Heart left ventricle (tissue), 16 donors: ENCODE data around the gene MYG1. TPM values are rescaled to one million over a fixed set of nuclear protein-coding genes. Genes with fewer than 3 reads are reported as not detected.
A peak's percentile ranks its signal among the peaks of the same experiment; 100 is the strongest.

Source experiments
- ATAC-seq, 4 donors: fragments of 200-7000 bp; cut with Tn5 transposase; one replicate each; pipeline ENCODE4 v1.9.1; 2020 to 2022; ENCODE audit warnings: moderate library complexity in 4 of 4, mild to moderate bottlenecking in 3 of 4, moderate number of reproducible peaks in 1 of 4
- DNase-seq, 5 donors: peaks; one replicate each; pipeline ENCODE4 v3.0.0-alpha.2; 2020
- H3K27ac ChIP-seq, 12 donors: fragments of 200-600 bp; sonication (generic) in 4 of 12; one replicate each; pipeline versions ENCODE4 v1.5.0 to v1.8.0; 2016 to 2022; ENCODE audit warnings: mild to moderate bottlenecking in 2 of 12
- H3K27me3 ChIP-seq, 9 donors: fragments of 200-600 bp; sonication (generic) in 2 of 9; one replicate each; pipeline versions ENCODE4 v1.5.1 to v1.8.0; 2016 to 2022; ENCODE audit warnings: mild to moderate bottlenecking in 3 of 9
- H3K36me3 ChIP-seq, 9 donors: fragments of 200-600 bp; sonication (generic) in 2 of 9; one replicate each; pipeline versions ENCODE4 v1.5.0 to v1.8.0; 2018 to 2022; ENCODE audit warnings: mild to moderate bottlenecking in 2 of 9
- H3K4me1 ChIP-seq, 12 donors: fragments of 200-600 bp; sonication (generic) in 4 of 12; one replicate each; pipeline versions ENCODE4 v1.5.0 to v1.8.0; 2016 to 2022; ENCODE audit warnings: mild to moderate bottlenecking in 3 of 12
- H3K4me3 ChIP-seq, 12 donors: fragments of 200-600 bp; sonication (generic) in 4 of 12; one replicate each; pipeline versions ENCODE4 v1.5.0 to v1.8.0; 2017 to 2022; ENCODE audit warnings: mild to moderate bottlenecking in 9 of 12, moderate library complexity in 4 of 12
- H3K9me3 ChIP-seq, 12 donors: fragments of 200-600 bp; sonication (generic) in 4 of 12; one replicate each; pipeline versions ENCODE4 v1.5.0 to v1.8.0; 2016 to 2022; ENCODE audit warnings: mild to moderate bottlenecking in 1 of 12
- CTCF ChIP-seq, 12 donors: fragments of 200-600 bp; sonication (generic) in 4 of 12; IDR thresholded peaks; one replicate each; pipeline versions ENCODE4 v1.5.0 to v1.8.0; 2018 to 2022; ENCODE audit warnings: antibody characterized with exemption in 12 of 12, mild to moderate bottlenecking in 5 of 12
- POLR2A ChIP-seq, 2 donors: fragments of 450-650 bp; IDR thresholded peaks; one replicate each; pipeline ENCODE4 v1.6.1; 2017; ENCODE audit warnings: antibody characterized with exemption in 2 of 2, mild to moderate bottlenecking in 2 of 2, moderate library complexity in 2 of 2
- WGBS, 4 donors: extraction: QIAGEN DNeasy Blood & Tissue Kit in 2 of 4; methylation state at CpG; one replicate each; pipeline versions ENCODE4 v1.1.5 to v1.1.7; 2013 to 2018; 5-methylcytosine and 5-hydroxymethylcytosine counted together
- intact Hi-C, 10 donors: fragments of 100-400 bp; cut with DNase I; formaldehyde crosslinking; loops; one replicate each; pipeline versions ENCODE4 v1.11.1 to v1.14.2; 2022
- polyA plus RNA-seq, 2 donors: library from polyadenylated mRNA; stranded (reverse); fragments of 200-250 nt; gene quantifications; one replicate each; pipeline ENCODE4 v1.2.3, GENCODE V29; 2013
- total RNA-seq, 9 donors: library from RNA; depleted of rRNA in 2 of 9; stranded (reverse); fragments of >200 nt in 2 of 9; fragmentation: NEBNext Ultra II Directional in 3 of 9; extraction: Animal tissue kit (Norgen Biotek cat#: 25700) in 3 of 9; gene quantifications; one replicate each; pipeline versions ENCODE4 v1.1.0 to v1.2.4, GENCODE V29; 2016 to 2023
- donor health status: ischemic (EF 13 %, LVEDD 7.1; RV severe dilation, severe dysfunction).
- donor health status: healthy with polysubstance abuse.
- donor health status: DM: no; HTN: yes; CAD: no.
- donor health status: DM: no; HTN: no; CAD: no.
- donor health status: ischemic (EF 25% LVEDD 6.9; RV normal size, moderate dysfunction).
- donor health status: ischemic (EF 25% LVEDD 5.7; RV mildly dilated, moderate dysfunction).
- donor health status: healthy.
- donor health status: DM: yes; HTN: yes; CAD: no.
- donor health status: ischemic (EF 35%, LVEDD 5.7; RV mildly dilated, moderate dysfunction).
- donor health status: nonischemic (EF 11% LVEDD 7.7; RV severe dilation, severe dysfunction).
- donor health status: DM: yes; HTN: yes; CAD: no.
- donor health status: PGD.
- donor health status: ischemic (EF 29% LVEDD 5.4; RV normal size, mild dysfunction).
- donor health status: nonischemic (EF 23%, LVEDD 6.1; RV moderate dilation, normal function).

MYG1 gene
- total and polyA plus RNA-seq, 11 donors: 32.1 to 58.6 (median 35.1) TPM

- peaks cover 0 to 23% (median 12%) of the 10 kb centered on the region in 12 donors for H3K4me1 ChIP-seq
- H3K36me3 ChIP-seq: no peaks in the 10 kb centered on the region
- no peak for DNase-seq
- no peak for TF ChIP-seq CTCF (IDR thresholded peaks at IDR 0.05)
- H3K27me3 ChIP-seq: peaks cover 0 to 3% (median 0%) of the 10 kb centered on the region in 9 donors
- WGBS, 4 donors: 3 to 20% (median 4%) methylated on average over 6 to 19 of the region's 19 CpGs
- intact Hi-C loops: loop anchor here in 2 of 10 donors (2.0 kb wide), 2 partner anchors 18 to 20 kb away; no protein-coding TSS in a partner anchor
- peak overlapping the region in 11 of 12 donors; percentile 62 to 92 (median 87) for H3K27ac ChIP-seq
- no peak for ATAC-seq
- H3K9me3 ChIP-seq: no peaks in the 10 kb centered on the region
- H3K4me3 ChIP-seq: peak overlapping the region in 11 of 12 donors; percentile 40 to 88 (median 76)
Measured at GRCh38 chr12:53344487-53344823, 45.0 kb downstream of the MYG1 start.

GRCh38 chr12:53344824-53345485 is 45.5 kb downstream of the MYG1 start:
- WGBS, 4 donors: 0 to 1% (median 0%) methylated on average over 15 to 50 of the region's 50 CpGs
- TF ChIP-seq POLR2A (IDR thresholded peaks at IDR 0.05): peak in 1 of 2 donors; percentile 55
- TF ChIP-seq CTCF (IDR thresholded peaks at IDR 0.05): peak; percentile 55 to 88 (median 78)
- DNase-seq (peak; percentile 78 to 88 (median 84)), ATAC-seq (peak; percentile 90 to 94 (median 94))
- Histone ChIP-seq H3K36me3 (no peaks in the 10 kb centered on the region), H3K4me1 (peaks cover 0 to 23% (median 12%) of the 10 kb centered on the region in 12 donors), H3K9me3 (no peaks in the 10 kb centered on the region), H3K27ac (peak overlapping the region; percentile 62 to 92 (median 86)), H3K4me3 (peak overlapping the region; percentile 40 to 88 (median 76)), H3K27me3 (peaks cover 0 to under 1% (median 0%) of the 10 kb centered on the region in 9 donors)
- intact Hi-C loops: loop anchor here in 7 of 10 donors (1.0 to 2.0 kb wide), 5 partner anchors 18 to 21 kb away; no protein-coding TSS in a partner anchor

- Histone ChIP-seq H3K9me3 (no peaks in the 10 kb centered on the region), H3K4me3 (peak overlapping the region in 10 of 12 donors; percentile 54 to 88 (median 76)), H3K27me3 (no peaks in the 10 kb centered on the region), H3K4me1 (peaks cover 0 to 23% (median 12%) of the 10 kb centered on the region in 12 donors), H3K36me3 (no peaks in the 10 kb centered on the region), H3K27ac (peak overlapping the region; percentile 62 to 92 (median 86))
- ATAC-seq (peak; percentile 49 to 78 (median 64)), DNase-seq (peak; percentile 75 to 84 (median 81))
- WGBS, 4 donors: 18 to 39% (median 27%) methylated on average over 10 of the region's 10 CpGs
- intact Hi-C loops: loop anchor here in 7 of 10 donors (1.0 to 2.0 kb wide), 5 partner anchors 19 to 21 kb away; no protein-coding TSS in a partner anchor
- TF ChIP-seq POLR2A (IDR thresholded peaks at IDR 0.05): no peak
- TF ChIP-seq CTCF (IDR thresholded peaks at IDR 0.05): peak in 2 of 12 donors; percentile 7 to 26
Measured at GRCh38 chr12:53345486-53346188, 46.1 kb downstream of the MYG1 start.

GRCh38 chr12:53346491-53346890 is 47.0 kb downstream of the MYG1 start:
- Histone ChIP-seq H3K36me3 (no peaks in the 10 kb centered on the region), H3K27me3 (no peaks in the 10 kb centered on the region), H3K27ac (peak overlapping the region in 8 of 12 donors; percentile 67 to 92 (median 88)), H3K4me1 (peaks cover 0 to 23% (median 12%) of the 10 kb centered on the region in 12 donors), H3K9me3 (no peaks in the 10 kb centered on the region), H3K4me3 (no peak overlapping the region)
- TF ChIP-seq POLR2A (IDR thresholded peaks at IDR 0.05): no peak
- TF ChIP-seq CTCF (IDR thresholded peaks at IDR 0.05): no peak
- DNase-seq (no peak), ATAC-seq (no peak)
- intact Hi-C loops: no loop called here
- WGBS, 4 donors: 88 to 93% (median 89%) methylated on average over 1 of the region's 1 CpG
